K562 (cell line): ENCODE measurements around the gene NME4.

ENCODE experiments used
- BCOR ChIP-seq: fragments of 450-650 bp; IDR thresholded peaks from 2 replicates; pipeline ENCODE4 v1.6.1; 2016
- NCOA1 ChIP-seq: fragments of 450-650 bp; IDR thresholded peaks from 2 replicates; pipeline ENCODE4 v1.6.1; 2016; ENCODE audit warnings: low read depth
- NCOA4 ChIP-seq: fragments of 450-650 bp; IDR thresholded peaks from 2 replicates; pipeline ENCODE4 v1.6.1; 2018; ENCODE audit warnings: mild to moderate bottlenecking; ENCODE audit not compliant: partially characterized antibody
- TEAD4 ChIP-seq, 2 experiments: sonication (generic) in 1 of 2; formaldehyde crosslinking in 1 of 2; IDR thresholded peaks; 2 replicates each; pipeline versions ENCODE4 v1.6.1 to v1.8.0; 2012 to 2022; ENCODE audit warnings: borderline replicate concordance in 1 of 2, inconsistent platforms in 1 of 2, low read length in 1 of 2, mild to moderate bottlenecking in 1 of 2, missing genetic modification reagents in 1 of 2
- TF ChIP-seq, protein P1 (sequence below): fragments of 450-650 bp; IDR thresholded peaks from 2 replicates; pipeline ENCODE4 v1.7.1; 2018; ENCODE audit warnings: mild to moderate bottlenecking, low read depth; ENCODE audit not compliant: partially characterized antibody
- TF ChIP-seq, protein P2 (sequence below): fragments of 450-650 bp; formaldehyde crosslinking; IDR thresholded peaks from 2 replicates; pipeline ENCODE4 v1.4.0; 2022; ENCODE audit warnings: missing genetic modification characterization

DNA sequence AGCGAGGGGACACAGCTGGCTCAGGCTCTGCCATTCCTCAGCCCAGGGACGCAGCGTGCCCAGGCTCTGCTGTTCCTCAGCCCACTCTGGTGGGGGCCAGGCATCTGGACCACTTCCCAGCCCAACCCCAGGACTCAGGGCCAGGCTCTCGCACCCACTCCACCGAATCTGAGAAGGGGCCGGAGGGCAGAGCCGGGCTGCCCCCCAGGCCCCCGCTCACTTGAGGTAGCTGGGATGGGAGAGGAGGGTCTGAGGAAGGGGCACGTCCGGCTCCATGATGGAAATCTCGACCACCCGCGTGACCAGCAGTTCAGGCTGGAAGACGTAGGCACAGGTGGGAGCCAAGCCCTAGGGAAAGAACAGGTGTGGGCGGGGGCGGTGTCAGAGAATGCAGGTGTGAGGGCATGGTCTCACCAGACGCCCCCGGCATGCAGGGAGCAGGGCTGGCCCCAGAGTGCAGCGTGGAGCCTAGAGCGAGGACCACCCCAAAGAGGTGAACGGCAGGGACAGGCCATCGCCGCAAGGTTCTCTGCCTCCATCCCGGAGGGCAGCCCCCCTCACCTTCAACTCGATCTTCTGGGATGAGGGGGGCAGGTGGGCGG is 20.1 kb upstream of the NME4 start:
- TF ChIP-seq, protein P1, sequence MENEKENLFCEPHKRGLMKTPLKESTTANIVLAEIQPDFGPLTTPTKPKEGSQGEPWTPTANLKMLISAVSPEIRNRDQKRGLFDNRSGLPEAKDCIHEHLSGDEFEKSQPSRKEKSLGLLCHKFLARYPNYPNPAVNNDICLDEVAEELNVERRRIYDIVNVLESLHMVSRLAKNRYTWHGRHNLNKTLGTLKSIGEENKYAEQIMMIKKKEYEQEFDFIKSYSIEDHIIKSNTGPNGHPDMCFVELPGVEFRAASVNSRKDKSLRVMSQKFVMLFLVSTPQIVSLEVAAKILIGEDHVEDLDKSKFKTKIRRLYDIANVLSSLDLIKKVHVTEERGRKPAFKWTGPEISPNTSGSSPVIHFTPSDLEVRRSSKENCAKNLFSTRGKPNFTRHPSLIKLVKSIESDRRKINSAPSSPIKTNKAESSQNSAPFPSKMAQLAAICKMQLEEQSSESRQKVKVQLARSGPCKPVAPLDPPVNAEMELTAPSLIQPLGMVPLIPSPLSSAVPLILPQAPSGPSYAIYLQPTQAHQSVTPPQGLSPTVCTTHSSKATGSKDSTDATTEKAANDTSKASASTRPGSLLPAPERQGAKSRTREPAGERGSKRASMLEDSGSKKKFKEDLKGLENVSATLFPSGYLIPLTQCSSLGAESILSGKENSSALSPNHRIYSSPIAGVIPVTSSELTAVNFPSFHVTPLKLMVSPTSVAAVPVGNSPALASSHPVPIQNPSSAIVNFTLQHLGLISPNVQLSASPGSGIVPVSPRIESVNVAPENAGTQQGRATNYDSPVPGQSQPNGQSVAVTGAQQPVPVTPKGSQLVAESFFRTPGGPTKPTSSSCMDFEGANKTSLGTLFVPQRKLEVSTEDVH = no peak
- TF ChIP-seq BCOR (no peak), NCOA4 (no peak), NCOA1 (no peak), TEAD4 (IDR thresholded peaks at IDR 0.05; ENCODE audit: low read length) (no peak), TEAD4 (CRISPR knock-in tag; IDR thresholded peaks at IDR 0.05; ENCODE audit: borderline replicate concordance) (no peak)
- TF ChIP-seq, protein P2, sequence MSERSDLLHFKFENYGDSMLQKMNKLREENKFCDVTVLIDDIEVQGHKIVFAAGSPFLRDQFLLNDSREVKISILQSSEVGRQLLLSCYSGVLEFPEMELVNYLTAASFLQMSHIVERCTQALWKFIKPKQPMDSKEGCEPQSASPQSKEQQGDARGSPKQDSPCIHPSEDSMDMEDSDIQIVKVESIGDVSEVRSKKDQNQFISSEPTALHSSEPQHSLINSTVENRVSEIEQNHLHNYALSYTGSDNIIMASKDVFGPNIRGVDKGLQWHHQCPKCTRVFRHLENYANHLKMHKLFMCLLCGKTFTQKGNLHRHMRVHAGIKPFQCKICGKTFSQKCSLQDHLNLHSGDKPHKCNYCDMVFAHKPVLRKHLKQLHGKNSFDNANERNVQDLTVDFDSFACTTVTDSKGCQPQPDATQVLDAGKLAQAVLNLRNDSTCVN (CRISPR knock-in tag) = no peak
